Neural cell (in vitro differentiated cells): ENCODE measurements around the gene GDF7. TPM values are rescaled to one million over a fixed set of nuclear protein-coding genes. Genes with fewer than 3 reads are reported as not detected.

Experiments used
- H2AFZ ChIP-seq: fragments of 200-600, 300-800 bp; sonication (generic), shearing (Covaris generic); 2 replicates; pipeline ENCODE4 v1.6.0; 2014; ENCODE audit warnings: low read depth, mild to moderate bottlenecking, antibody characterized with exemption, low read length, moderate library complexity
- H3F3A ChIP-seq: fragments of 200-600 bp; shearing (Covaris generic); 2 replicates; pipeline ENCODE4 v1.6.1; 2016; ENCODE audit warnings: mild to moderate bottlenecking, moderate library complexity, mixed read lengths, antibody characterized with exemption, low read length; ENCODE audit not compliant: insufficient read depth, poor library complexity, severe bottlenecking
- H3K27ac ChIP-seq: fragments of 200-600, 300-800 bp; sonication (generic), shearing (Covaris generic); 2 replicates; pipeline ENCODE4 v1.5.1; 2014; ENCODE audit warnings: mild to moderate bottlenecking, low read length, moderate library complexity
- H3K27me3 ChIP-seq: fragments of 300-800, 200-600 bp; sonication (generic), shearing (Covaris generic); 2 replicates; pipeline ENCODE4 v1.6.0; 2014; ENCODE audit warnings: mild to moderate bottlenecking, low read depth, low read length, moderate library complexity; ENCODE audit not compliant: insufficient read depth
- H3K36me3 ChIP-seq: fragments of 300-800, 200-600 bp; sonication (generic), shearing (Covaris generic); 2 replicates; pipeline ENCODE4 v1.5.1; 2014; ENCODE audit warnings: mild to moderate bottlenecking, antibody characterized with exemption, low read length, moderate library complexity; ENCODE audit not compliant: insufficient read depth
- H3K4me2 ChIP-seq: fragments of 300-800, 200-600 bp; sonication (generic), shearing (Covaris generic); 2 replicates; pipeline ENCODE4 v1.6.0; 2014; ENCODE audit warnings: mild to moderate bottlenecking, low read length
- H3K4me3 ChIP-seq: fragments of 300-800, 200-600 bp; sonication (generic), shearing (Covaris generic); 2 replicates; pipeline ENCODE4 v1.5.1; 2014; ENCODE audit warnings: mild to moderate bottlenecking, low read length, moderate library complexity
- H3K79me2 ChIP-seq: fragments of 200-600 bp; shearing (Covaris generic); replicated peaks from 2 replicates; pipeline ENCODE4 v1.6.0; 2014; ENCODE audit warnings: mild to moderate bottlenecking, low read length, moderate library complexity; ENCODE audit not compliant: insufficient read depth
- H3K9ac ChIP-seq: fragments of 300-800, 200-600 bp; sonication (generic), shearing (Covaris generic); 2 replicates; pipeline ENCODE4 v1.6.1; 2016; ENCODE audit warnings: mild to moderate bottlenecking, low read length, mixed read lengths
- H3K9me2 ChIP-seq: fragments of 200-600 bp; shearing (Covaris generic); 2 replicates; pipeline ENCODE4 v1.6.1; 2016; ENCODE audit warnings: mild to moderate bottlenecking, low read length, mixed read lengths; ENCODE audit not compliant: insufficient read depth
- H3K9me3 ChIP-seq: fragments of 200-600, 300-800 bp; sonication (generic), shearing (Covaris generic); 2 replicates; pipeline ENCODE4 v1.6.1; 2016; ENCODE audit warnings: mild to moderate bottlenecking, mixed run types, low read length, moderate library complexity, mixed read lengths
- H4K20me1 ChIP-seq: fragments of 200-600 bp; shearing (Covaris generic); 2 replicates; pipeline ENCODE4 v1.6.1; 2016; ENCODE audit warnings: mild to moderate bottlenecking, mixed run types; ENCODE audit not compliant: insufficient read depth
- EP300 ChIP-seq: fragments of 450-650 bp; conservative IDR thresholded peaks from 2 replicates; pipeline ENCODE4 v1.6.1; 2014; ENCODE audit warnings: antibody characterized with exemption, mild to moderate bottlenecking, moderate library complexity; ENCODE audit not compliant: poor library complexity, severe bottlenecking
- EZH2 ChIP-seq: fragments of 200-600, 300-800 bp; shearing (Covaris generic), sonication (generic); IDR thresholded peaks from 2 replicates; pipeline ENCODE4 v1.6.1; 2014; ENCODE audit warnings: antibody characterized with exemption, low read length, borderline replicate concordance, mild to moderate bottlenecking; ENCODE audit not compliant: insufficient read depth, poor library complexity, severe bottlenecking
- MXI1 ChIP-seq: fragments of 450-650 bp; conservative IDR thresholded peaks from 2 replicates; pipeline ENCODE4 v1.6.1; 2014; ENCODE audit warnings: antibody characterized with exemption, mild to moderate bottlenecking; ENCODE audit not compliant: poor library complexity, severe bottlenecking
- POLR2AphosphoS5 ChIP-seq: IDR thresholded peaks from 2 replicates; pipeline ENCODE4 v1.6.1; 2012
- RAD21 ChIP-seq: fragments of 450-650 bp; conservative IDR thresholded peaks from 2 replicates; pipeline ENCODE4 v1.6.1; 2014; ENCODE audit warnings: antibody characterized with exemption, mild to moderate bottlenecking, moderate library complexity
- SMC3 ChIP-seq: fragments of 450-650 bp; conservative IDR thresholded peaks from 2 replicates; pipeline ENCODE4 v1.6.1; 2014; ENCODE audit warnings: antibody characterized with exemption, mild to moderate bottlenecking, moderate library complexity; ENCODE audit not compliant: poor library complexity
- TAF1 ChIP-seq: IDR thresholded peaks from 2 replicates; pipeline ENCODE4 v1.6.1; 2012; ENCODE audit warnings: low read depth
- polyA plus RNA-seq: library from polyadenylated mRNA; depleted of rRNA; stranded (reverse); fragments of >200 nt; gene quantifications from 2 replicates; pipeline ENCODE4 v1.2.3, GENCODE V29; 2014
- TF ChIP-seq, protein P1 (sequence below): fragments of 450-650 bp; IDR thresholded peaks from 2 replicates; pipeline ENCODE4 v1.5.1; 2014; ENCODE audit warnings: antibody characterized with exemption, mild to moderate bottlenecking, moderate library complexity; ENCODE audit not compliant: poor library complexity, severe bottlenecking
- TF ChIP-seq, protein P2 (sequence below): IDR thresholded peaks from 2 replicates; pipeline ENCODE4 v1.6.1; 2012; ENCODE audit warnings: borderline replicate concordance

The GDF7 gene
- polyA plus RNA-seq, 1 donor from 2014 or later: 0.38 TPM

DNA sequence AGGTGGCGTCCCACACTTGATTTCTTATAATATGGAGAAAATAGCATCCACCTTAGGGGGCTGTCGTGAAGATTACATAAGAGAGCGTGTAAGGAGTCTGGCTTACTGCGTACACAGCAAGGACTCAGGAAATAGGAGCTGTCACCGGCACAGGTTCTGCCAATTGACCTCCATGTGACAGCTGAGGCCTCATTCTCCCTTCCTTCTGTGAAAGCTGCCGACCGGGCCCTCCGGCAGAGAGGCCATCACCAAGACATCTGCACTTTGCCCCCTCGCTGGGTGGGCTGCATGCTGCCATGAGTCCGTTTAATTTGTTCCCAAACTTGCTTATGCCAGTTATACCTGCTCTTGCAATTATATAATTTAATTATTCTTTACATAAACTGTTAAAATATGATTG, 43.7 kb upstream of the GDF7 start:
- no peak overlapping the region for H3K4me3 ChIP-seq
- no peaks in the 10 kb centered on the region for H3K36me3 ChIP-seq
- H3F3A ChIP-seq: no peaks in the 10 kb centered on the region
- H3K9me2 ChIP-seq: no peaks in the 10 kb centered on the region
- no peak overlapping the region for H2AFZ ChIP-seq
- H4K20me1 ChIP-seq: no peaks in the 10 kb centered on the region
- H3K4me2 ChIP-seq: no peak overlapping the region
- no peak overlapping the region for H3K9ac ChIP-seq
- no peaks in the 10 kb centered on the region for H3K27me3 ChIP-seq
- H3K9me3 ChIP-seq: no peaks in the 10 kb centered on the region
- no peak overlapping the region for H3K27ac ChIP-seq
- TF ChIP-seq MXI1 (no peak), EZH2 (no peak), TAF1 (no peak), RAD21 (no peak), POLR2AphosphoS5 (no peak), SMC3 (no peak), EP300 (no peak)
- TF ChIP-seq, protein P1, sequence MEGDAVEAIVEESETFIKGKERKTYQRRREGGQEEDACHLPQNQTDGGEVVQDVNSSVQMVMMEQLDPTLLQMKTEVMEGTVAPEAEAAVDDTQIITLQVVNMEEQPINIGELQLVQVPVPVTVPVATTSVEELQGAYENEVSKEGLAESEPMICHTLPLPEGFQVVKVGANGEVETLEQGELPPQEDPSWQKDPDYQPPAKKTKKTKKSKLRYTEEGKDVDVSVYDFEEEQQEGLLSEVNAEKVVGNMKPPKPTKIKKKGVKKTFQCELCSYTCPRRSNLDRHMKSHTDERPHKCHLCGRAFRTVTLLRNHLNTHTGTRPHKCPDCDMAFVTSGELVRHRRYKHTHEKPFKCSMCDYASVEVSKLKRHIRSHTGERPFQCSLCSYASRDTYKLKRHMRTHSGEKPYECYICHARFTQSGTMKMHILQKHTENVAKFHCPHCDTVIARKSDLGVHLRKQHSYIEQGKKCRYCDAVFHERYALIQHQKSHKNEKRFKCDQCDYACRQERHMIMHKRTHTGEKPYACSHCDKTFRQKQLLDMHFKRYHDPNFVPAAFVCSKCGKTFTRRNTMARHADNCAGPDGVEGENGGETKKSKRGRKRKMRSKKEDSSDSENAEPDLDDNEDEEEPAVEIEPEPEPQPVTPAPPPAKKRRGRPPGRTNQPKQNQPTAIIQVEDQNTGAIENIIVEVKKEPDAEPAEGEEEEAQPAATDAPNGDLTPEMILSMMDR: no peak
- TF ChIP-seq, protein P2, sequence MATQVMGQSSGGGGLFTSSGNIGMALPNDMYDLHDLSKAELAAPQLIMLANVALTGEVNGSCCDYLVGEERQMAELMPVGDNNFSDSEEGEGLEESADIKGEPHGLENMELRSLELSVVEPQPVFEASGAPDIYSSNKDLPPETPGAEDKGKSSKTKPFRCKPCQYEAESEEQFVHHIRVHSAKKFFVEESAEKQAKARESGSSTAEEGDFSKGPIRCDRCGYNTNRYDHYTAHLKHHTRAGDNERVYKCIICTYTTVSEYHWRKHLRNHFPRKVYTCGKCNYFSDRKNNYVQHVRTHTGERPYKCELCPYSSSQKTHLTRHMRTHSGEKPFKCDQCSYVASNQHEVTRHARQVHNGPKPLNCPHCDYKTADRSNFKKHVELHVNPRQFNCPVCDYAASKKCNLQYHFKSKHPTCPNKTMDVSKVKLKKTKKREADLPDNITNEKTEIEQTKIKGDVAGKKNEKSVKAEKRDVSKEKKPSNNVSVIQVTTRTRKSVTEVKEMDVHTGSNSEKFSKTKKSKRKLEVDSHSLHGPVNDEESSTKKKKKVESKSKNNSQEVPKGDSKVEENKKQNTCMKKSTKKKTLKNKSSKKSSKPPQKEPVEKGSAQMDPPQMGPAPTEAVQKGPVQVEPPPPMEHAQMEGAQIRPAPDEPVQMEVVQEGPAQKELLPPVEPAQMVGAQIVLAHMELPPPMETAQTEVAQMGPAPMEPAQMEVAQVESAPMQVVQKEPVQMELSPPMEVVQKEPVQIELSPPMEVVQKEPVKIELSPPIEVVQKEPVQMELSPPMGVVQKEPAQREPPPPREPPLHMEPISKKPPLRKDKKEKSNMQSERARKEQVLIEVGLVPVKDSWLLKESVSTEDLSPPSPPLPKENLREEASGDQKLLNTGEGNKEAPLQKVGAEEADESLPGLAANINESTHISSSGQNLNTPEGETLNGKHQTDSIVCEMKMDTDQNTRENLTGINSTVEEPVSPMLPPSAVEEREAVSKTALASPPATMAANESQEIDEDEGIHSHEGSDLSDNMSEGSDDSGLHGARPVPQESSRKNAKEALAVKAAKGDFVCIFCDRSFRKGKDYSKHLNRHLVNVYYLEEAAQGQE: no peak
- no peaks in the 10 kb centered on the region for H3K79me2 ChIP-seq

DNA sequence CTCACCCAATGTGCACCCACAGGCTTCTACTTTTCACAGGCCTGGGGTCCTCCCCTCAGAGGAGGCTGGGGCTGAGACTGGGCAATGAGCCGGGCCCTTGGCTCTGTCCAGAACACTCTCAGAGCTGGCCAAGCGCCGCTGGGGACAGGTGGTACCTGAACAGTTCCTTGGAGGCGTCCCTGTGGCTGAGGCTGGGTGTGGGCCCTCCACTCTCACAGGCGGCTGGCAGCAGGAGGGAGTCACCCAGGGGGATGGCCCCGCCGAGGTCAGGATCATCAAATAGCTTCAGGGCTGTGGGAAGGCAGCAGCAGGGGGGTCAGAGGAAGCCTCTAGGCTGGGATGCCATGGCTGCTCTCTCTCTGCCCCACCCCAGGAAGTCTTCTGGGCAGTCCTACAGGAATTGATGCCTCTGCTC, 43.2 kb upstream of the GDF7 start:
- Histone ChIP-seq H4K20me1 (no peaks in the 10 kb centered on the region), H3K9me3 (no peaks in the 10 kb centered on the region), H3K4me2 (no peak overlapping the region), H3K27me3 (no peaks in the 10 kb centered on the region), H3K79me2 (no peaks in the 10 kb centered on the region), H3F3A (no peaks in the 10 kb centered on the region), H2AFZ (no peak overlapping the region), H3K27ac (no peak overlapping the region), H3K36me3 (no peaks in the 10 kb centered on the region), H3K4me3 (no peak overlapping the region), H3K9me2 (no peaks in the 10 kb centered on the region), H3K9ac (no peak overlapping the region)
- TF ChIP-seq, protein P1: no peak
- TF ChIP-seq RAD21 (no peak), EP300 (no peak), MXI1 (no peak), EZH2 (no peak), SMC3 (no peak), POLR2AphosphoS5 (no peak), TAF1 (no peak)
- TF ChIP-seq, protein P2: no peak
